G401.6 (cell line): ENCODE data around the gene GPC3.
"Not testable (repeated sequence)": the region's sequence is repeated elsewhere in the genome, so short reads cannot be mapped to it uniquely, and the experiment has no call there.

ENCODE experiments used
- FAIRE-seq: peaks from 2 replicates; lab custom pipeline; 2012; peaks lifted over from hg19 to GRCh38; lab: Jason Lieb, UNC

The GPC3 gene

GRCh38 chrX:133995759-133996158 is 10.4 kb upstream of the GPC3 start:
- FAIRE-seq, result no peak

DNA sequence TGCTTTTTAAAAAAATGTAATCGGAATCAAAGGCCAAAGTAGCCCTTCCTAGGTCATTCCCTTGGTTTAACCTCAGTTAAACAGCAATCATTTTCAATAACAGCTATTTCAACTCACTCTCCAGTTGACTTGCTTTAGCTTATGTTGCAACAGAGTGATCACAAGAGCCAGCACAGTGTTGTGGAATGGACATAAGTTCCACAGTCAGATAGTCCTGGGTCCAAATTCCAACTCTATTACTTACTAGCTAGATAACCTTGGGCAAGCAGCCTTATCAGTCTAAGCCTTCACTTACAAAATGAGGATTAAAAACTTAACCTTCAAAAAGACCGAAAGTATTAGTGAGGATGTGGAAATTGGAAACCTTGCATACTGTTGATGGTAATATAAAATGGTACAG is 9.2 kb upstream of the GPC3 start:
- peak; percentile 3 for FAIRE-seq

- FAIRE-seq, result peak; percentile 76
Measured at GRCh38 chrX:133992882-133993281, 7.5 kb upstream of the GPC3 start.

DNA sequence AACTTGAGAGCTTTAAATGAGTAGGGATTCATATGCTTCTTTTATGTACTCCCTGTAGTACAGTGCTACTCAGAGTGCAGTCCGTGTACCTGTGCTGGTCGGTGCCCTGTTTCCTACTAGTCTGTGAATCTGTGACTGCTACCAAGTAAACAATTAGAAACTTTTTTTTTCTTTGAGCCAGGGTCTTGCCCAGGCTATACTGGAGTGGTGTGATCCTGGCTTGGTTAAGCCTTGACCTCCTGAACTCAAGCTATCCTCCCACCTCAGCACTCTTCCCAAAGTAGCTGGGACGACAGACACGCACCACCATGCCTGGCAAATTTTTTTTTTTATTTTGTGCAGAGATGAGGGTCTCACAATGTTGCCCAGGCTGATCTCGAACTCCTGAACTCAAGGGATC is 6.4 kb upstream of the GPC3 start:
- no peak for FAIRE-seq

DNA sequence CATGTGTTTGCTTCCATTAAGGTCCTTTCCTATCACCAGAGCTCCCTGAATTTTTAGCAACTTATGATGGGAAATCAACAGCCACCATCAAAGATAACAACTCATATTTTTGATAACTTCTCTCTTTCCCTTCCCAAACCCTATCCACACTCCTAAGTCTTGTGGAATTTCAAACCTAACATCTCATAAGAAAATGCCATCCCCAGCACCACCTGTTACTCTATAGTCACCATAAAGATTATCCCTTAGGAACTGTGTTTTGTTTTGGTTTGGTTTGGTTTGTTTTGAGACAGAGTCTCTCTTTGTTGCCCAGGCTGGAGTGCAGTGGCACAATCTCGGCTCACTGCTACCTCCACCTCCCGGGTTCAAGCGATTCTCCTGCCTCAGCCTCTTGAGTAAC is 5.7 kb upstream of the GPC3 start:
- FAIRE-seq, result not testable (repeated sequence)

DNA sequence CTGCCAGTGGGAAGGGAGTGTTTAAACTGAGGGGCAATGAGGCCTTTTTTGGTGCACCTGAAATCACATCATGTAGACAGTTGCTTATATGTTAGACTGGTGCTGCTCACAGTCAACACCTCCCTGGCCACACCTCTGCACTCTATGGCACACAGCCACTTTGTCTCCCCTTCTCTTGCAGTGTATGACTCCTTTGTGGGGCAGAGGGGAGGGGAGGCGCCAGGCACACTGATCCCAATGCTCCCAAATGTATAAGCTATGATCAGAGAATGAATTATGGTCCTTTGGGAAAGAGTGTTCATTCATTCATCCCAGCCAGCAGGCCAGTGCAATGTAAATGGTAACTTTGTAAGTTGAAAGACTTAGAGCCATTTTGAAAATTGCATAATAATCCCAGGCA is 4.6 kb upstream of the GPC3 start:
- no peak for FAIRE-seq

- FAIRE-seq, result no peak
Measured at GRCh38 chrX:133989490-133989889, 4.1 kb upstream of the GPC3 start.

- no peak for FAIRE-seq
Measured at GRCh38 chrX:133988010-133988409, 2.6 kb upstream of the GPC3 start.

DNA sequence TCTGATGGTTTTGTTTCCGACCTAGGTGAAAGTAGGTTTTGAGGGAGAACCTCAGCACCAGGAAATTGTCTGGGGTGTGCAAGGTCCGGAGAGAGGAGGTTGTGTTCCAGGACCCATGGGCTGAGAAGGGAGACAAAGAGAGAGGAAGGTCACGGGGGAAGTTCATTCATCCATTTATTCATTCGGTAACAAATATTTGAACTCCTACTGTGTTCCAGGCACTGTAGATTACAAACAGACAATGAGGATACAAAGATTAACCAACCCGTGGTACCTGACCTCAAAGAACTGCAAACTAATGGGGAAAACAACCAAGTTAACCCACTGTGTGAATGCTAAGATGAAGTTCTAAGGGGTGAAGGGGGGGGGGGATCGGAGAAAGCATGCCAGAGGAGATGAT is 1.8 kb upstream of the GPC3 start:
- no peak for FAIRE-seq

DNA sequence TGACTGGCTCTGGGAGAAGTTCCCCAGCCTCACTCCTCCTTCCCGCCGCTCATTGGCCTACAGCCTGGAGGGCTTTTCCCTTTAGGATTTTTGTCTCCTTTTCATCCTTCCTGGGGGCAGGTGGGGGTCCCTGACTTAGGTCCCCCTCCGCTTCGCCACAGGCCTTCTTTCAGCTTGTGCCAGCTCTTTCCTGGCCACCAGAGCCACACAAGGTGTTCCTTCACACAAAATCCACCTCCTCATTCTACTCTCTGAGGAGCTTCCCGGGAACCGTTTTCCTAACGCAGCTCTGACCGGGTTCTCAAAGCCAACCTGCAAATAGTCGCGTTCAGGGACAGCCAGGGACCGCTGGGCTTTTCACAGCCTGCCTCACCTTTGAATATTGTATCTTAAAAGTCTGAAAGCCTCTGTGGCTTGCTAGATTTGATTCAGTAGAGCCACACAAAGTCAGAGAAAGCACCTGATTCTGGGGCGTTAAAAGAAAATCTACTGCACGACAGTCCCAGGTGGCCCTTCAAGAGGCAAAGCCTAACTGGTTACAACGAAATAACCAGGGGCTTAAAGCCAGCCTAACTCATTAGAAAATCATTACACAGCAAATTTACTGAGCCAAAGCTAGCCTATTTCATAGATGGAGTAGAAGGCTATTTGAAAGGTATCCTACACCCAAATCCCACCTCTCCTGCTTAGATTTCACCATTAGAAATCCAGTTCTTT is 731 bp upstream of the GPC3 start:
- peak; percentile 40 for FAIRE-seq

DNA sequence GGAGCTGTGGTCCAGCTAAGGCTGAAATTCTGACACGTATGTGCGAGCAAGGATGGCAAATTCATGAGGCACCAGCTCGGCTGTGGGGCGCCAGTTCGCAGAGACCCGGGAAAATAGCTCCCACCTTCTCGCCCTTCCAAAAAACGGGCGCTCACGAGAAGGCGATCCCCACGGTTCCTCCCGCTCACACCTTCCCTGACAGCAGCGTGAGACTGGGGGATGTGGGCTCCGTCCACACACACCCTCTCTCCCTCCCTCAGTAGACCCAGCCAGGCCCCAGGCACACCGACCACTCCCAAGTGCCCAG is 584 bp downstream of the GPC3 start:
- no peak for FAIRE-seq

GRCh38 chrX:133983974-133984845 is 1.2 kb downstream of the GPC3 start:
- no peak for FAIRE-seq

- no peak for FAIRE-seq
Measured at GRCh38 chrX:133983256-133983973, 2.0 kb downstream of the GPC3 start.

DNA sequence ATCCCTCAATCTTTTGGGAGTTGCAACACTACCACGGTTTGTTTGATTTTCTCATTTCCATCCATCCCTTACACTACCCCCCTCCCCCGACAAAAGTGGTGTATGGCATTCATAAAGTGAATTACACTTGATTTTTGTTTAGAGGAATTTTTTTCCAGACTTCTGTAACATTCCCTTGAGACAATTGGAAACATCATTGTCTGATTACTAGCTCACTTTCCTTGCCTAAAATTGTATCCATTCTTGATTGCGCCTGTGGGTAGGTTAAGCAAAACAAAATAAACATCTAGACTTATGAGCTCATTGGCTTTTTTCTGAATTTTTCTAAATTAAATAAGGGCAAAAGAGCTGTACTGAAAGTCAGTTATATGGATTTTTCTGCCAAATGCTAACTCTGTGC is 3.5 kb downstream of the GPC3 start:
- FAIRE-seq, result no peak

GRCh38 chrX:133980832-133981588 is 4.4 kb downstream of the GPC3 start:
- no peak for FAIRE-seq

- peak; percentile 44 for FAIRE-seq
Measured at GRCh38 chrX:133980406-133980805, 5.0 kb downstream of the GPC3 start.

DNA sequence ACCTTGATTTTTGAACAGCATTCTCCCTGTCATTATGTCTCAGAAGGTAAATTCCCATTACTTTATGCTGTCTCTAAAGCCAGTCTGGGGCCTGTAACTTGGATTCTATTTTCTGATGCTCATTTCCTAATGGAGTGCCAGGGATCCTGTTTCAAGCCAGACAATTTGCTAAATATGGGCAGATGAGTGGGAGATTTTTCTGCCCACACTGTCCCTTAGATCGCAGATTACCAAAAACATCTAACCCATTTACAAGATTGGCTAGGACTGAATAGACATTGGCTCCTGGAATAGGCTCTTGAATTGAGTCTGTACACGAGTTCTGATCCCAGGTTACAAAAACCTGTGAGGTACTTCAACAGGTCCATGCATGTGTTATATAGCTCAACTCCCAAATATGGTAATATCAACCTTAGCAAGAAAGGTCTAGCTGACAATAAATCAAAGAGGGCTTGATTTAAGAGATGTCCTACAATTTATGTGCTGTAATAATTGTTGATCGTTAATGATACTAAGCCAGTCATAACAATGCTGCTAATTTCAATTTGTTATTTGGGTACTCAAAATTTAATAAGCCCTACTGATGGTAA is 5.7 kb downstream of the GPC3 start:
- FAIRE-seq, result no peak

GRCh38 chrX:133973704-133974103 is 11.7 kb downstream of the GPC3 start:
- no peak for FAIRE-seq

GRCh38 chrX:133972916-133973315 is 12.5 kb downstream of the GPC3 start:
- no peak for FAIRE-seq

DNA sequence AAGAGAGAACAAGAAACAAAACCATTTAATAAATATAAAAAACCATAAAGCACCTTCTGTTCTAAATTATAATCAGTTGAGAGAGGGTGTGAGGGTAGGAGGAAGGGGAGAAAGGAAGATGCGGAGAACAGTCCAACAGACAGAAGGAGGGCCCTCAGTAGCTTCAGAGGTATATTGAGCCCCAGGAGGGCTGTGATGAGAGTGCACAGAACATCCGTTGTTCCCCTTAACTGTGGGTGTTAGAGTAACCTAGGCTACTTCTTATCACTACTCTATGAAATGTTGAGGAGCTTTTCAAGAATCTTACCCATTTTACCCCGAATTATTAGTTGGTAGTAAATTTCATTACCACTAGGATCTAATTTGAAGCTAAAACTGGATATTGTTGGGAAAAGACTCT is 13.8 kb downstream of the GPC3 start:
- no peak for FAIRE-seq

GRCh38 chrX:133970076-133970475 is 15.3 kb downstream of the GPC3 start:
- no peak for FAIRE-seq

GRCh38 chrX:133969191-133969590 is 16.2 kb downstream of the GPC3 start:
- no peak for FAIRE-seq
